Skeletal muscle tissue (tissue), 4 donors: ENCODE results near the gene SLC25A12. TPM values are rescaled to one million over a fixed set of nuclear protein-coding genes. Genes with fewer than 3 reads are reported as not detected.

Experiments used
- H3K27ac ChIP-seq: one replicate; pipeline ENCODE4 v1.7.0; 2013; ENCODE audit warnings: mild to moderate bottlenecking, low read depth, low read length, inconsistent platforms
- H3K27me3 ChIP-seq, 3 donors: one replicate each; pipeline ENCODE4 v1.7.0; 2013; ENCODE audit warnings: low read length in 3 of 3; ENCODE audit not compliant: control insufficient read depth in 3 of 3, insufficient read depth in 3 of 3
- H3K36me3 ChIP-seq, 3 donors: one replicate each; pipeline ENCODE4 v1.7.0; 2013; ENCODE audit warnings: low read length in 3 of 3; ENCODE audit not compliant: control insufficient read depth in 3 of 3, insufficient read depth in 3 of 3
- H3K4me1 ChIP-seq, 3 donors: one replicate each; pipeline ENCODE4 v1.7.0; 2013; ENCODE audit warnings: low read length in 3 of 3, mild to moderate bottlenecking in 3 of 3; ENCODE audit not compliant: control insufficient read depth in 3 of 3, insufficient read depth in 3 of 3
- H3K4me3 ChIP-seq, 3 donors: one replicate each; pipeline ENCODE4 v1.7.0; 2013; ENCODE audit warnings: low read length in 3 of 3
- H3K9ac ChIP-seq, 3 donors: one replicate each; pipeline ENCODE4 v1.7.0; 2013; ENCODE audit warnings: low read length in 3 of 3, mild to moderate bottlenecking in 3 of 3, moderate library complexity in 2 of 3, low read depth in 1 of 3
- H3K9me3 ChIP-seq, 3 donors: one replicate each; pipeline ENCODE4 v1.7.0; 2013; ENCODE audit warnings: low read length in 3 of 3; ENCODE audit not compliant: control insufficient read depth in 3 of 3
- total RNA-seq: library from RNA; depleted of rRNA; stranded (reverse); fragments of >200 nt; gene quantifications from one replicate; pipeline ENCODE4 v1.2.3, GENCODE V29; 2014
- donor health status: Osteomylitis.

Gene SLC25A12
- total RNA-seq, 1 donor from 2014 or later = 27.7 TPM

- Histone ChIP-seq H3K36me3 (peaks cover 0 to 26% (median 20%) of the 10 kb centered on the region in 3 donors), H3K4me3 (no peak overlapping the region), H3K4me1 (no peaks in the 10 kb centered on the region), H3K27ac (no peak overlapping the region), H3K27me3 (no peaks in the 10 kb centered on the region), H3K9ac (no peak overlapping the region), H3K9me3 (no peaks in the 10 kb centered on the region)
Measured at GRCh38 chr2:171798156-171798820, 95.8 kb downstream of the SLC25A12 start.

GRCh38 chr2:171794918-171795317, 99.1 kb downstream of the SLC25A12 start:
- Histone ChIP-seq H3K9ac (no peak overlapping the region), H3K27ac (no peak overlapping the region), H3K27me3 (no peaks in the 10 kb centered on the region), H3K4me3 (no peak overlapping the region), H3K36me3 (peaks cover 15 to 51% (median 44%) of the 10 kb centered on the region in 3 donors), H3K4me1 (no peaks in the 10 kb centered on the region), H3K9me3 (no peaks in the 10 kb centered on the region)

- no peaks in the 10 kb centered on the region for H3K4me1 ChIP-seq
- no peak overlapping the region for H3K9ac ChIP-seq
- peaks cover 17 to 45% (median 43%) of the 10 kb centered on the region in 3 donors for H3K36me3 ChIP-seq
- H3K27ac ChIP-seq = no peak overlapping the region
- no peaks in the 10 kb centered on the region for H3K9me3 ChIP-seq
- H3K27me3 ChIP-seq = no peaks in the 10 kb centered on the region
- no peak overlapping the region for H3K4me3 ChIP-seq
Measured at GRCh38 chr2:171793691-171794678, 100.1 kb downstream of the SLC25A12 start.

GRCh38 chr2:171792886-171793580, 101.0 kb downstream of the SLC25A12 start:
- no peak overlapping the region for H3K4me3 ChIP-seq
- no peaks in the 10 kb centered on the region for H3K4me1 ChIP-seq
- peaks cover 22 to 41% (median 40%) of the 10 kb centered on the region in 3 donors for H3K36me3 ChIP-seq
- no peaks in the 10 kb centered on the region for H3K9me3 ChIP-seq
- no peak overlapping the region for H3K9ac ChIP-seq
- H3K27ac ChIP-seq = no peak overlapping the region
- H3K27me3 ChIP-seq = no peaks in the 10 kb centered on the region

GRCh38 chr2:171792157-171792556, 101.9 kb downstream of the SLC25A12 start:
- no peak overlapping the region for H3K27ac ChIP-seq
- H3K36me3 ChIP-seq = peaks cover 29 to 48% (median 47%) of the 10 kb centered on the region in 3 donors
- H3K9me3 ChIP-seq = no peaks in the 10 kb centered on the region

GRCh38 chr2:171791361-171791760, 102.7 kb downstream of the SLC25A12 start:
- Histone ChIP-seq H3K36me3 (peaks cover 35 to 56% (median 55%) of the 10 kb centered on the region in 3 donors), H3K9ac (no peak overlapping the region), H3K9me3 (no peaks in the 10 kb centered on the region), H3K27ac (no peak overlapping the region), H3K4me1 (no peaks in the 10 kb centered on the region), H3K27me3 (no peaks in the 10 kb centered on the region), H3K4me3 (no peak overlapping the region)

More at GRCh38 chr2:171792157-171792556, 101.9 kb downstream of the SLC25A12 start:
- Histone ChIP-seq H3K9ac (no peak overlapping the region), H3K27me3 (no peaks in the 10 kb centered on the region), H3K4me1 (no peaks in the 10 kb centered on the region), H3K4me3 (no peak overlapping the region)

- no peaks in the 10 kb centered on the region for H3K4me1 ChIP-seq
- peaks cover 44 to 64% (median 64%) of the 10 kb centered on the region in 3 donors for H3K36me3 ChIP-seq
- H3K9me3 ChIP-seq = no peaks in the 10 kb centered on the region
- H3K27me3 ChIP-seq = no peaks in the 10 kb centered on the region
- no peak overlapping the region for H3K4me3 ChIP-seq
- no peak overlapping the region for H3K27ac ChIP-seq
- no peak overlapping the region for H3K9ac ChIP-seq
Measured at GRCh38 chr2:171789956-171790355, 104.1 kb downstream of the SLC25A12 start.

GRCh38 chr2:171788316-171788993, 105.6 kb downstream of the SLC25A12 start:
- Histone ChIP-seq H3K4me3 (no peak overlapping the region), H3K27ac (no peak overlapping the region), H3K4me1 (no peaks in the 10 kb centered on the region), H3K9ac (no peak overlapping the region), H3K9me3 (no peaks in the 10 kb centered on the region), H3K27me3 (no peaks in the 10 kb centered on the region), H3K36me3 (peaks cover 54 to 74% (median 71%) of the 10 kb centered on the region in 3 donors)

- no peaks in the 10 kb centered on the region for H3K27me3 ChIP-seq
- no peak overlapping the region for H3K9ac ChIP-seq
- H3K27ac ChIP-seq = no peak overlapping the region
- H3K4me3 ChIP-seq = no peak overlapping the region
- no peaks in the 10 kb centered on the region for H3K9me3 ChIP-seq
- no peaks in the 10 kb centered on the region for H3K4me1 ChIP-seq
- H3K36me3 ChIP-seq = peaks cover 54 to 76% (median 71%) of the 10 kb centered on the region in 3 donors
Measured at GRCh38 chr2:171787333-171788072, 106.5 kb downstream of the SLC25A12 start.
